GM20431 (cell line): ENCODE results near the gene GALC.

Experiments
- in situ Hi-C: fragments of 300-500 bp; cut with MseI, MboI; formaldehyde crosslinking; loops from one replicate; pipeline ENCODE4 v1.15.0; 2020; ENCODE audit warnings: low sequenced_read_pairs; ENCODE audit not compliant: unreplicated experiment

GALC gene

GRCh38 chr14:88008039-88008742 is 15.2 kb upstream of the GALC start:
- in situ Hi-C loops, result no loop called here

GRCh38 chr14:88007608-88008007 is 14.6 kb upstream of the GALC start:
- in situ Hi-C loops, result no loop called here

GRCh38 chr14:88005978-88006851 is 13.2 kb upstream of the GALC start:
- in situ Hi-C loops, result no loop called here

GRCh38 chr14:88005050-88005481 is 12.1 kb upstream of the GALC start, which contains the start of gene GPR65:
TSS of gene GPR65 (plus strand) at chr14:88005135. CDS start at chr14:88010848, 5,713 bp downstream.
- in situ Hi-C loops, result no loop called here

GRCh38 chr14:88004506-88005036 is 11.6 kb upstream of the GALC start:
- in situ Hi-C loops, result no loop called here

- in situ Hi-C loops, result no loop called here
These were observed 10.4 kb upstream of the GALC start for GRCh38 chr14:88003425-88003824.

- in situ Hi-C loops, result no loop called here
These were observed 9.6 kb upstream of the GALC start for GRCh38 chr14:88002421-88003075.

- in situ Hi-C loops, result no loop called here
These were observed 6.3 kb upstream of the GALC start for GRCh38 chr14:87999277-87999676.

GRCh38 chr14:87998482-87998881 is 5.5 kb upstream of the GALC start:
- in situ Hi-C loops, result no loop called here

- in situ Hi-C loops, result no loop called here
These were observed 3.3 kb upstream of the GALC start for GRCh38 chr14:87996291-87996592.

- in situ Hi-C loops, result no loop called here
These were observed 2.7 kb upstream of the GALC start for GRCh38 chr14:87995500-87996290.

GRCh38 chr14:87994974-87995373 is 2.0 kb upstream of the GALC start:
- in situ Hi-C loops, result no loop called here

GRCh38 chr14:87992346-87992717 is 650 bp downstream of the GALC start:
- in situ Hi-C loops, result no loop called here

- in situ Hi-C loops, result no loop called here
These were observed 2.3 kb downstream of the GALC start for GRCh38 chr14:87990682-87991081.

GRCh38 chr14:87989956-87990299 is 3.1 kb downstream of the GALC start:
- in situ Hi-C loops, result no loop called here

GRCh38 chr14:87989221-87989955 is 3.6 kb downstream of the GALC start:
- in situ Hi-C loops, result no loop called here

GRCh38 chr14:87979689-87980088 is 13.3 kb downstream of the GALC start:
- in situ Hi-C loops, result no loop called here

GRCh38 chr14:87975636-87976035 is 17.3 kb downstream of the GALC start:
- in situ Hi-C loops, result no loop called here

- in situ Hi-C loops, result no loop called here
These were observed 22.0 kb downstream of the GALC start for GRCh38 chr14:87971010-87971409.
